ENCODE measurements around the gene EFCAB12.

- TF ChIP-seq CTCF (IDR thresholded peaks at IDR 0.05) (no peak), POLR2AphosphoS5 (IDR thresholded peaks at IDR 0.05) (no peak), POLR2A (IDR thresholded peaks at IDR 0.05) (no peak), EP300 (IDR thresholded peaks at IDR 0.05) (no peak)
Observed at GRCh38 chr3:129428007-129428375, 445 bp downstream of the EFCAB12 start.
